H1 (cell line): ENCODE results near the gene FRMD4B. TPM values are rescaled to one million over a fixed set of nuclear protein-coding genes. Genes with fewer than 3 reads are reported as not detected.

Experiments used
- CTCF ChIA-PET: fragments of 300-600 bp; sonication (Branson Sonifier 250); formaldehyde crosslinking; loops from one replicate; lab custom pipeline; 2021; ENCODE audit not compliant: partially characterized antibody; lab: Charles Lee
- POLR2A ChIA-PET: fragments of 300-600 bp; sonication (Branson Sonifier 250); formaldehyde crosslinking; loops from one replicate; lab custom pipeline; 2021; ENCODE audit warnings: inconsistent platforms; ENCODE audit not compliant: partially characterized antibody; lab: Charles Lee
- DNase-seq, 2 experiments: peaks; one replicate each; pipeline versions ENCODE4 v3.0.0 to v3.0.0-alpha.2; 2010 to 2022; ENCODE audit warnings: low spot score in 2 of 2, low read depth in 1 of 2, mixed read lengths in 1 of 2
- FAIRE-seq: peaks from 2 replicates; lab custom pipeline; 2011; peaks lifted over from hg19 to GRCh38; lab: Jason Lieb, UNC
- H2AFZ ChIP-seq: 2 replicates; pipeline ENCODE4 v1.8.1; 2012; ENCODE audit warnings: low read length, inconsistent platforms
- H2AK5ac ChIP-seq: 2 replicates; pipeline ENCODE4 v1.6.1; 2013; ENCODE audit warnings: low read depth, low read length
- H2BK120ac ChIP-seq: replicated peaks from 2 replicates; pipeline ENCODE3; 2013; ENCODE audit warnings: low read depth, low read length, inconsistent platforms
- H2BK12ac ChIP-seq: 2 replicates; pipeline ENCODE4 v1.6.1; 2013; ENCODE audit warnings: low read depth, low read length
- H2BK15ac ChIP-seq: 2 replicates; pipeline ENCODE4 v1.6.1; 2013; ENCODE audit warnings: low read length
- H2BK20ac ChIP-seq: 2 replicates; pipeline ENCODE4 v1.6.1; 2013; ENCODE audit warnings: low read length
- H2BK5ac ChIP-seq: 2 replicates; pipeline ENCODE4 v1.6.1; 2013; ENCODE audit warnings: low read depth, low read length
- H3K14ac ChIP-seq: 2 replicates; pipeline ENCODE4 v1.6.1; 2013; ENCODE audit warnings: inconsistent platforms; ENCODE audit not compliant: insufficient read length
- H3K18ac ChIP-seq: 2 replicates; pipeline ENCODE4 v1.6.1; 2013; ENCODE audit warnings: low read length; ENCODE audit errors: extremely low read depth
- H3K23ac ChIP-seq: 2 replicates; pipeline ENCODE4 v1.6.1; 2013; ENCODE audit warnings: inconsistent platforms; ENCODE audit not compliant: insufficient read length
- H3K23me2 ChIP-seq: 2 replicates; pipeline ENCODE4 v1.6.1; 2013; ENCODE audit warnings: low read depth, low read length
- H3K27ac ChIP-seq: 2 replicates; pipeline ENCODE4 v1.6.1; 2011; ENCODE audit warnings: low read depth, low read length, inconsistent platforms
- H3K27me3 ChIP-seq, 4 experiments: replicated peaks in 1 of 4; 1 replicate in 1 of 4; 2 replicates in 3 of 4; pipeline versions ENCODE4 v1.6.1 to v1.8.1; 2011 to 2013; ENCODE audit warnings: low read length in 3 of 4, mild to moderate bottlenecking in 3 of 4, inconsistent platforms in 2 of 4, mixed read lengths in 2 of 4, moderate library complexity in 1 of 4; ENCODE audit not compliant: control insufficient read depth in 3 of 4, insufficient read depth in 3 of 4; ENCODE audit errors: extremely low read depth in 1 of 4
- H3K36me3 ChIP-seq, 4 experiments: 2 replicates each; pipeline versions ENCODE4 v1.6.1 to v1.8.1; 2011 to 2013; ENCODE audit warnings: mild to moderate bottlenecking in 4 of 4, low read length in 3 of 4, moderate library complexity in 2 of 4, control low read depth in 1 of 4, inconsistent platforms in 1 of 4; ENCODE audit not compliant: insufficient read depth in 4 of 4, control insufficient read depth in 2 of 4
- H3K4ac ChIP-seq: replicated peaks from 2 replicates; pipeline ENCODE3; 2013; ENCODE audit warnings: low read length, low read depth, mixed read lengths, inconsistent platforms; ENCODE audit not compliant: insufficient read length
- H3K4me1 ChIP-seq, 4 experiments: replicated peaks in 1 of 4; 1 replicate in 1 of 4; 2 replicates in 3 of 4; pipeline versions ENCODE4 v1.6.1 to v1.8.1; 2011 to 2013; ENCODE audit warnings: low read length in 3 of 4, inconsistent platforms in 2 of 4, mixed read lengths in 1 of 4; ENCODE audit not compliant: insufficient read depth in 4 of 4, control insufficient read depth in 3 of 4
- H3K4me2 ChIP-seq, 2 experiments: 2 replicates each; pipeline versions ENCODE4 v1.6.1 to v1.8.1; 2011 to 2013; ENCODE audit warnings: low read depth in 2 of 2, low read length in 2 of 2, control low read depth in 1 of 2, inconsistent platforms in 1 of 2, mild to moderate bottlenecking in 1 of 2; ENCODE audit not compliant: insufficient read depth in 1 of 2
- H3K4me3 ChIP-seq, 4 experiments: fragments of 200-600, 300-600 bp in 1 of 4; sonication (generic), shearing (Covaris generic), sonication (Bioruptor Twin) in 1 of 4; 2 replicates each; pipeline versions ENCODE4 v1.5.1 to v1.8.1; 2011 to 2016; ENCODE audit warnings: low read length in 4 of 4, low read depth in 3 of 4, control low read depth in 2 of 4, inconsistent platforms in 2 of 4, mild to moderate bottlenecking in 2 of 4, mixed read lengths in 1 of 4, moderate library complexity in 1 of 4; ENCODE audit not compliant: insufficient read depth in 2 of 4; ENCODE audit errors: extremely low read depth in 1 of 4
- H3K56ac ChIP-seq: replicated peaks from 2 replicates; pipeline ENCODE3; 2013; ENCODE audit warnings: low read depth, mild to moderate bottlenecking, mixed read lengths, low read length, inconsistent platforms; ENCODE audit not compliant: insufficient read length
- H3K79me1 ChIP-seq: 2 replicates; pipeline ENCODE4 v1.6.1; 2013; ENCODE audit warnings: low read depth, low read length, control low read depth
- H3K79me2 ChIP-seq, 2 experiments: 2 replicates each; pipeline versions ENCODE4 v1.6.1 to v1.8.1; 2012 to 2013; ENCODE audit warnings: low read length in 2 of 2, mild to moderate bottlenecking in 2 of 2, inconsistent platforms in 1 of 2; ENCODE audit not compliant: insufficient read depth in 2 of 2, control insufficient read depth in 1 of 2
- H3K9ac ChIP-seq, 4 experiments: replicated peaks in 1 of 4; 1 replicate in 1 of 4; 2 replicates in 3 of 4; pipeline versions ENCODE4 v1.6.1 to v1.8.1; 2011 to 2013; ENCODE audit warnings: low read depth in 3 of 4, low read length in 3 of 4, control low read depth in 2 of 4, mild to moderate bottlenecking in 2 of 4, moderate library complexity in 2 of 4, inconsistent platforms in 1 of 4; ENCODE audit errors: extremely low read depth in 1 of 4
- H3K9me3 ChIP-seq, 2 experiments: 2 replicates each; pipeline versions ENCODE4 v1.6.1 to v1.8.1; 2012 to 2013; ENCODE audit warnings: mild to moderate bottlenecking in 2 of 2, moderate library complexity in 2 of 2, control low read depth in 1 of 2, inconsistent platforms in 1 of 2, low read depth in 1 of 2, low read length in 1 of 2, mixed read lengths in 1 of 2; ENCODE audit not compliant: insufficient read depth in 2 of 2
- H4K20me1 ChIP-seq, 2 experiments: replicated peaks in 1 of 2; 2 replicates each; pipeline versions ENCODE3 to v1.8.1; 2011 to 2013; ENCODE audit warnings: inconsistent platforms in 2 of 2, low read length in 2 of 2, mild to moderate bottlenecking in 1 of 2; ENCODE audit not compliant: insufficient read depth in 2 of 2, control insufficient read depth in 1 of 2
- H4K5ac ChIP-seq: 2 replicates; pipeline ENCODE4 v1.6.1; 2013; ENCODE audit warnings: low read length, low read depth, mixed read lengths, inconsistent platforms; ENCODE audit not compliant: insufficient read length
- H4K8ac ChIP-seq: 2 replicates; pipeline ENCODE4 v1.8.0; 2013; ENCODE audit warnings: mild to moderate bottlenecking, moderate library complexity, low read length, inconsistent platforms; ENCODE audit not compliant: insufficient read depth; ENCODE audit errors: extremely low read depth
- H4K91ac ChIP-seq: replicated peaks from 2 replicates; pipeline ENCODE3; 2013; ENCODE audit warnings: low read length, mixed read lengths, inconsistent platforms; ENCODE audit not compliant: insufficient read length
- CBX5 ChIP-seq: fragments of 300-800, 300-1000 bp; sonication (generic); IDR thresholded peaks from 2 replicates; pipeline ENCODE4 v1.7.1; 2016; ENCODE audit warnings: antibody characterized with exemption, low read length, low read depth
- CEBPB ChIP-seq: IDR thresholded peaks from 2 replicates; pipeline ENCODE4 v1.6.1; 2012; ENCODE audit warnings: low read depth, low read length
- EGR1 ChIP-seq: IDR thresholded peaks from 2 replicates; pipeline ENCODE4 v1.6.1; 2011; ENCODE audit warnings: low read depth, low read length, borderline replicate concordance
- EP300 ChIP-seq, 2 experiments: IDR thresholded peaks; 1 replicate in 1 of 2; 2 replicates in 1 of 2; pipeline ENCODE4 v1.6.1; 2011 to 2012; ENCODE audit warnings: low read depth in 2 of 2, low read length in 2 of 2, mild to moderate bottlenecking in 2 of 2, borderline replicate concordance in 1 of 2, inconsistent platforms in 1 of 2, moderate library complexity in 1 of 2
- GABPA ChIP-seq: IDR thresholded peaks from 2 replicates; pipeline ENCODE4 v1.6.1; 2011; ENCODE audit warnings: mild to moderate bottlenecking, low read length, moderate library complexity, borderline replicate concordance; ENCODE audit not compliant: insufficient read depth
- RBBP5 ChIP-seq: IDR thresholded peaks from 2 replicates; pipeline ENCODE4 v1.7.1; 2012; ENCODE audit warnings: low read depth, mild to moderate bottlenecking, inconsistent platforms, low read length, moderate library complexity, borderline replicate concordance
- RNF2 ChIP-seq: fragments of 200-900, 300-1000 bp; sonication (generic); IDR thresholded peaks from 2 replicates; pipeline ENCODE4 v1.7.1; 2016; ENCODE audit warnings: borderline replicate concordance, low read depth, mild to moderate bottlenecking, antibody characterized with exemption, low read length; ENCODE audit not compliant: poor library complexity, severe bottlenecking; ENCODE audit errors: missing control alignments
- TEAD4 ChIP-seq: IDR thresholded peaks from 2 replicates; pipeline ENCODE4 v1.6.1; 2012; ENCODE audit warnings: low read depth, low read length, inconsistent platforms, mixed read lengths
- WGBS, 2 experiments: shearing (Covaris generic) in 1 of 2; methylation state at CpG; one replicate each; pipeline versions ENCODE4 v1.1.6 to v1.1.7; 2013 to 2015; ENCODE audit warnings: low lambda C conversion rate in 2 of 2, mixed read lengths in 2 of 2, inconsistent platforms in 1 of 2, low coverage in 1 of 2, missing lambda C conversion rate in 1 of 2; ENCODE audit not compliant: insufficient replicate concordance in 2 of 2, insufficient coverage in 1 of 2, insufficient read length in 1 of 2; ENCODE audit errors: extremely low coverage in 1 of 2, missing lambda C conversion rate in 1 of 2; 5-methylcytosine and 5-hydroxymethylcytosine counted together
- polyA plus RNA-seq, 7 experiments: library from polyadenylated mRNA; depleted of rRNA in 3 of 7; stranded (reverse) in 5 of 7; unstranded in 2 of 7; fragments of >200 nt in 5 of 7; fragments of 200-250 nt in 2 of 7; gene quantifications; 1 replicate in 5 of 7; 2 replicates in 1 of 7; 4 replicates in 1 of 7; pipeline versions ENCODE4 v1.2.1 to v1.2.3, GENCODE V29; 2011 to 2013; ENCODE audit warnings: missing spikeins in 2 of 7, mixed read lengths in 2 of 7
- total RNA-seq: library from RNA; stranded (reverse); fragmentation: NEBNext Ultra II Directional; extraction: Animal tissue kit (Norgen Biotek cat#: 25700); gene quantifications from 2 replicates; pipeline ENCODE4 v1.2.1, GENCODE V29; 2021
- TF ChIP-seq, protein P1 (sequence below): IDR thresholded peaks from 2 replicates; pipeline ENCODE4 v1.6.1; 2012; ENCODE audit warnings: low read length, inconsistent platforms
- TF ChIP-seq, protein P2 (sequence below): IDR thresholded peaks from 2 replicates; pipeline ENCODE4 v1.6.1; 2011; ENCODE audit warnings: low read depth, mild to moderate bottlenecking, low read length; ENCODE audit not compliant: insufficient read depth

FRMD4B gene
- total and polyA plus RNA-seq, 2 of the 8 experiments (the other 6 are each of a cell fraction or from before 2014, with no cell fraction given), result 2.7 to 7.2 TPM

- no peak within 1 kb of the TSS for H3K9ac ChIP-seq
- no peak within 1 kb of the TSS for H3K56ac ChIP-seq
- H2AFZ ChIP-seq, result peak within 1 kb of the TSS; percentile 72; the same call in 1 of the 2 replicates
- H3K4me3 ChIP-seq, result no peak within 1 kb of the TSS
- no peak within 1 kb of the TSS for H3K27ac ChIP-seq
- H4K8ac ChIP-seq, result no peak within 1 kb of the TSS
- H3K18ac ChIP-seq, result no peak within 1 kb of the TSS
- H3K4me2 ChIP-seq, result no peak within 1 kb of the TSS
- POLR2A ChIA-PET, result interaction anchor here (0.7 kb wide), 1 partner anchor 52 kb away, joined by 3 read pairs; no protein-coding TSS in a partner anchor
- 94% methylated on average over 3 of the region's 3 CpGs; no CpG with 5 or more reads in 1 of the 2 experiments for whole genome bisulfite sequencing, 2 experiments
- no peak within 1 kb of the TSS for H2BK12ac ChIP-seq
- H3K14ac ChIP-seq, result no peak within 1 kb of the TSS
- no peaks in the 10 kb centered on the region for H3K23me2 ChIP-seq
- H2BK5ac ChIP-seq, result no peak within 1 kb of the TSS
- no peak within 1 kb of the TSS for H3K23ac ChIP-seq
- no peaks in the 10 kb centered on the region for H4K20me1 ChIP-seq
- DNase-seq, result no peak
- H4K91ac ChIP-seq, result no peak within 1 kb of the TSS
- H3K4ac ChIP-seq, result no peak within 1 kb of the TSS
- H2BK20ac ChIP-seq, result no peak within 1 kb of the TSS
- FAIRE-seq, result no peak
- no peak within 1 kb of the TSS for H2AK5ac ChIP-seq
- H3K79me1 ChIP-seq, result no peaks in the 10 kb centered on the region
- H3K36me3 ChIP-seq, result no peaks in the 10 kb centered on the region
- H3K4me1 ChIP-seq, result no peaks in the 10 kb centered on the region
- H2BK120ac ChIP-seq, result no peak within 1 kb of the TSS
- H3K9me3 ChIP-seq, result no peaks in the 10 kb centered on the region
- no peak within 1 kb of the TSS for H2BK15ac ChIP-seq
- H4K5ac ChIP-seq, result no peak within 1 kb of the TSS
- H3K79me2 ChIP-seq, result no peaks in the 10 kb centered on the region
- H3K27me3 ChIP-seq, result no peaks in the 10 kb centered on the region
- CTCF ChIA-PET, result interaction anchor here (1.1 to 6.3 kb wide), 7 partner anchors 10 to 183 kb away, joined by 3 to 59 read pairs (median 6); no protein-coding TSS in a partner anchor
- TF ChIP-seq RNF2 (no peak), CEBPB (no peak), GABPA (no peak), CBX5 (no peak), RBBP5 (no peak), TEAD4 (no peak), EGR1 (no peak), EP300 (IDR thresholded peaks at IDR 0.05; ENCODE audit: borderline replicate concordance in 1 of 2, low read depth in 2 of 2, low read length in 2 of 2) (no peak)
- TF ChIP-seq, protein P1, sequence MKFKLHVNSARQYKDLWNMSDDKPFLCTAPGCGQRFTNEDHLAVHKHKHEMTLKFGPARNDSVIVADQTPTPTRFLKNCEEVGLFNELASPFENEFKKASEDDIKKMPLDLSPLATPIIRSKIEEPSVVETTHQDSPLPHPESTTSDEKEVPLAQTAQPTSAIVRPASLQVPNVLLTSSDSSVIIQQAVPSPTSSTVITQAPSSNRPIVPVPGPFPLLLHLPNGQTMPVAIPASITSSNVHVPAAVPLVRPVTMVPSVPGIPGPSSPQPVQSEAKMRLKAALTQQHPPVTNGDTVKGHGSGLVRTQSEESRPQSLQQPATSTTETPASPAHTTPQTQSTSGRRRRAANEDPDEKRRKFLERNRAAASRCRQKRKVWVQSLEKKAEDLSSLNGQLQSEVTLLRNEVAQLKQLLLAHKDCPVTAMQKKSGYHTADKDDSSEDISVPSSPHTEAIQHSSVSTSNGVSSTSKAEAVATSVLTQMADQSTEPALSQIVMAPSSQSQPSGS, result no peak
- TF ChIP-seq, protein P2, sequence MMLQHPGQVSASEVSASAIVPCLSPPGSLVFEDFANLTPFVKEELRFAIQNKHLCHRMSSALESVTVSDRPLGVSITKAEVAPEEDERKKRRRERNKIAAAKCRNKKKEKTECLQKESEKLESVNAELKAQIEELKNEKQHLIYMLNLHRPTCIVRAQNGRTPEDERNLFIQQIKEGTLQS, result no peak
These were observed 263.5 kb downstream of the FRMD4B start, which contains the start of gene LMOD3 for GRCh38 chr3:69122403-69122802. Gene LMOD3, minus strand, starts transcription at chr3:69122595. Its CDS starts 209 bp downstream, at chr3:69122386.
